Stimulated activated CD8-positive, alpha-beta memory T cell treated with anti-CD3 and anti-CD28 coated beads, Interleukin-4, amount 100 ng/mL, for 24 hours (primary cell): ENCODE data around the gene STK32C.
"Not testable (repeated sequence)": the region's sequence is repeated elsewhere in the genome, so short reads cannot be mapped to it uniquely, and the experiment has no call there.

Source experiments
- DNase-seq: peaks from one replicate; pipeline ENCODE4 v3.0.0-alpha.2; 2020; ENCODE audit warnings: low read depth

STK32C gene

GRCh38 chr10:132281915-132282666, 25.7 kb downstream of the STK32C start:
- no peak for DNase-seq

- DNase-seq = no peak
These were observed 27.1 kb downstream of the STK32C start for GRCh38 chr10:132280646-132281074.

- no peak for DNase-seq
These were observed 27.7 kb downstream of the STK32C start for GRCh38 chr10:132279873-132280645.

GRCh38 chr10:132277311-132277741, 30.4 kb downstream of the STK32C start:
- DNase-seq = no peak

GRCh38 chr10:132276706-132277105, 31.0 kb downstream of the STK32C start:
- no peak for DNase-seq

- DNase-seq = no peak
These were observed 31.5 kb downstream of the STK32C start for GRCh38 chr10:132276179-132276675.

- no peak for DNase-seq
These were observed 32.1 kb downstream of the STK32C start for GRCh38 chr10:132275426-132276178.

GRCh38 chr10:132274986-132275385, 32.8 kb downstream of the STK32C start:
- no peak for DNase-seq

- DNase-seq = no peak
These were observed 33.2 kb downstream of the STK32C start for GRCh38 chr10:132274581-132274980.

GRCh38 chr10:132273966-132274365, 33.8 kb downstream of the STK32C start:
- DNase-seq = no peak

GRCh38 chr10:132273304-132273944, 34.3 kb downstream of the STK32C start:
- no peak for DNase-seq

- no peak for DNase-seq
These were observed 35.3 kb downstream of the STK32C start for GRCh38 chr10:132272231-132272971.

- DNase-seq = no peak
These were observed 36.1 kb downstream of the STK32C start for GRCh38 chr10:132271458-132272230.

GRCh38 chr10:132270721-132271457, 36.9 kb downstream of the STK32C start:
- DNase-seq = no peak

- DNase-seq = no peak
These were observed 37.5 kb downstream of the STK32C start for GRCh38 chr10:132270256-132270655.

- no peak for DNase-seq
These were observed 38.2 kb downstream of the STK32C start for GRCh38 chr10:132269266-132270230.

GRCh38 chr10:132267916-132268315, 39.8 kb downstream of the STK32C start:
- DNase-seq = not testable (repeated sequence)

- DNase-seq = no peak
These were observed 41.1 kb downstream of the STK32C start for GRCh38 chr10:132266594-132267161.
